HUES48 (cell line): ENCODE results near the gene LGALS8.
"Not testable (repeated sequence)": the region's sequence is repeated elsewhere in the genome, so short reads cannot be mapped to it uniquely, and the experiment has no call there.

Source experiments
- H3K27ac ChIP-seq: one replicate; pipeline ENCODE4 v1.7.0; 2013; ENCODE audit warnings: low read depth, low read length, inconsistent platforms
- H3K27me3 ChIP-seq: 2 replicates; pipeline ENCODE4 v1.6.1; 2013; ENCODE audit warnings: mild to moderate bottlenecking, low read length; ENCODE audit not compliant: control insufficient read depth, insufficient read depth
- H3K36me3 ChIP-seq: 2 replicates; pipeline ENCODE4 v1.6.1; 2013; ENCODE audit warnings: low read length; ENCODE audit not compliant: control insufficient read depth, insufficient read depth
- H3K4me1 ChIP-seq: 2 replicates; pipeline ENCODE4 v1.6.1; 2013; ENCODE audit warnings: mild to moderate bottlenecking, low read length; ENCODE audit not compliant: control insufficient read depth, insufficient read depth
- H3K4me3 ChIP-seq: 2 replicates; pipeline ENCODE4 v1.5.1; 2013; ENCODE audit warnings: mild to moderate bottlenecking, low read depth, low read length
- H3K9ac ChIP-seq: 2 replicates; pipeline ENCODE4 v1.6.1; 2013; ENCODE audit warnings: mild to moderate bottlenecking, low read depth, low read length, moderate library complexity
- H3K9me3 ChIP-seq: 2 replicates; pipeline ENCODE4 v1.6.1; 2013; ENCODE audit warnings: low read length; ENCODE audit not compliant: control insufficient read depth, insufficient read depth

The LGALS8 gene

GRCh38 chr1:236561976-236562375 lies 38.2 kb downstream of the LGALS8 start:
- Histone ChIP-seq H3K27me3 (no peaks in the 10 kb centered on the region), H3K36me3 (peaks cover 99% of the 10 kb centered on the region), H3K9me3 (no peaks in the 10 kb centered on the region), H3K4me3 (no peak overlapping the region), H3K4me1 (no peaks in the 10 kb centered on the region), H3K27ac (no peak overlapping the region), H3K9ac (no peak overlapping the region)

GRCh38 chr1:236565530-236565929 lies 41.7 kb downstream of the LGALS8 start:
- peaks cover 98% of the 10 kb centered on the region for H3K36me3 ChIP-seq

GRCh38 chr1:236568285-236568894 lies 44.6 kb downstream of the LGALS8 start:
- H3K9me3 ChIP-seq = no peaks in the 10 kb centered on the region
- no peak overlapping the region for H3K4me3 ChIP-seq
- H3K9ac ChIP-seq = no peak overlapping the region
- H3K27me3 ChIP-seq = no peaks in the 10 kb centered on the region
- H3K27ac ChIP-seq = no peak overlapping the region
- peaks cover 99% of the 10 kb centered on the region for H3K36me3 ChIP-seq
- no peaks in the 10 kb centered on the region for H3K4me1 ChIP-seq

More at GRCh38 chr1:236565530-236565929, 41.7 kb downstream of the LGALS8 start:
- Histone ChIP-seq H3K9ac (no peak overlapping the region), H3K27ac (no peak overlapping the region), H3K27me3 (no peaks in the 10 kb centered on the region), H3K9me3 (no peaks in the 10 kb centered on the region), H3K4me3 (no peak overlapping the region), H3K4me1 (no peaks in the 10 kb centered on the region)

- Histone ChIP-seq H3K4me1 (no peaks in the 10 kb centered on the region), H3K9me3 (no peaks in the 10 kb centered on the region), H3K36me3 (peaks cover 97% of the 10 kb centered on the region), H3K27ac (no peak overlapping the region), H3K9ac (no peak overlapping the region), H3K27me3 (no peaks in the 10 kb centered on the region), H3K4me3 (no peak overlapping the region)
Measured at GRCh38 chr1:236575523-236575922, 51.7 kb downstream of the LGALS8 start.

- Histone ChIP-seq H3K4me3 (no peak overlapping the region), H3K27me3 (no peaks in the 10 kb centered on the region), H3K27ac (no peak overlapping the region), H3K9me3 (no peaks in the 10 kb centered on the region), H3K36me3 (peaks cover 96% of the 10 kb centered on the region), H3K4me1 (no peaks in the 10 kb centered on the region), H3K9ac (no peak overlapping the region)
Measured at GRCh38 chr1:236576004-236576403, 52.2 kb downstream of the LGALS8 start.

GRCh38 chr1:236577041-236577440 lies 53.3 kb downstream of the LGALS8 start:
- H3K27ac ChIP-seq, H3K4me3 ChIP-seq, H3K9me3 ChIP-seq, H3K9ac ChIP-seq, H3K4me1 ChIP-seq, H3K27me3 ChIP-seq: not testable (repeated sequence)
- H3K36me3 ChIP-seq = peaks cover 94% of the 10 kb centered on the region

GRCh38 chr1:236578661-236579060 lies 54.9 kb downstream of the LGALS8 start:
- peaks cover 92% of the 10 kb centered on the region for H3K36me3 ChIP-seq
- H3K27ac ChIP-seq = no peak overlapping the region
- H3K27me3 ChIP-seq = no peaks in the 10 kb centered on the region
- no peak overlapping the region for H3K9ac ChIP-seq
- no peaks in the 10 kb centered on the region for H3K4me1 ChIP-seq
- no peaks in the 10 kb centered on the region for H3K9me3 ChIP-seq
- no peak overlapping the region for H3K4me3 ChIP-seq

- H3K27ac ChIP-seq, H3K27me3 ChIP-seq, H3K4me3 ChIP-seq, H3K4me1 ChIP-seq, H3K9ac ChIP-seq, H3K9me3 ChIP-seq: not testable (repeated sequence)
- peaks cover 92% of the 10 kb centered on the region for H3K36me3 ChIP-seq
Measured at GRCh38 chr1:236580404-236580803, 56.6 kb downstream of the LGALS8 start.

- Histone ChIP-seq H3K4me3 (no peak overlapping the region), H3K9me3 (no peaks in the 10 kb centered on the region), H3K27me3 (no peaks in the 10 kb centered on the region), H3K9ac (no peak overlapping the region), H3K27ac (no peak overlapping the region), H3K4me1 (no peaks in the 10 kb centered on the region), H3K36me3 (peaks cover 92% of the 10 kb centered on the region)
Measured at GRCh38 chr1:236581528-236581927, 57.7 kb downstream of the LGALS8 start.

- Histone ChIP-seq H3K27ac (no peak overlapping the region), H3K4me1 (no peaks in the 10 kb centered on the region), H3K36me3 (peaks cover 98% of the 10 kb centered on the region), H3K9me3 (no peaks in the 10 kb centered on the region), H3K4me3 (no peak overlapping the region), H3K27me3 (no peaks in the 10 kb centered on the region), H3K9ac (no peak overlapping the region)
Measured at GRCh38 chr1:236589531-236589930, 65.7 kb downstream of the LGALS8 start.

GRCh38 chr1:236590553-236591150 lies 66.9 kb downstream of the LGALS8 start:
- Histone ChIP-seq H3K36me3 (peaks cover 98% of the 10 kb centered on the region), H3K4me1 (no peaks in the 10 kb centered on the region)

More at GRCh38 chr1:236590553-236591150, 66.9 kb downstream of the LGALS8 start:
- Histone ChIP-seq H3K27me3 (no peaks in the 10 kb centered on the region), H3K9me3 (no peaks in the 10 kb centered on the region), H3K4me3 (no peak overlapping the region), H3K9ac (no peak overlapping the region), H3K27ac (no peak overlapping the region)
